ENCODE results near the gene GPR158. TPM values are rescaled to one million over a fixed set of nuclear protein-coding genes. Genes with fewer than 3 reads are reported as not detected.
A peak's percentile ranks its signal among the peaks of the same experiment; 100 is the strongest.

GPR158 gene
- polyA plus RNA-seq = under 1 TPM in 2 of 4 donors, not detected in 2; 0.24 to 0.33 TPM
- long read RNA-seq, donor 1 = 0 reads
- long read RNA-seq, donor 2 = 0 reads
- long read RNA-seq, donor 3 = 0 reads
- long read RNA-seq, donor 4 = 0 reads
- long read RNA-seq, donor 5 = 0 reads
- long read RNA-seq, donor 6 = 0 reads
- long read RNA-seq, donor 7 = 0 reads
- long read RNA-seq, donor 8 = 0 reads
- long read RNA-seq, donor 9 = 0 reads
- long read RNA-seq, donor 10 = 0 reads

GRCh38 chr10:25174461-25175230, at the start of gene GPR158:
Gene GPR158, plus strand, starts transcription at chr10:25175001. Its CDS starts 420 bp downstream, at chr10:25175421.
- DNase-seq (peak; percentile 83 to 95), FAIRE-seq (no peak)
- H3K9me3 ChIP-seq (ENCODE audit: control insufficient read depth in 2 of 2, insufficient read depth in 1 of 2, low read depth in 1 of 2, low read length in 1 of 2) = no peaks in the 10 kb centered on the region
- peak within 1 kb of the TSS in 2 of 3 donors; percentile 41 to 51 for H3K4me3 ChIP-seq (ENCODE audit: low read depth in 1 of 3, low read length in 3 of 3)
- H3K4me1 ChIP-seq (ENCODE audit: control insufficient read depth in 3 of 3, insufficient read depth in 2 of 3, low read depth in 1 of 3, low read length in 2 of 3) = peaks cover 0 to 6% (median 2%) of the 10 kb centered on the region in 3 donors
- WGBS, 3 donors = 1 to 3% (median 3%) methylated on average over 76 to 83 of the region's 83 CpGs
- H3K27me3 ChIP-seq (ENCODE audit: control insufficient read depth in 3 of 3, insufficient read depth in 3 of 3, low read length in 3 of 3) = peaks cover 9 to 40% (median 20%) of the 10 kb centered on the region in 3 donors
- no peak within 1 kb of the TSS for H3K27ac ChIP-seq (ENCODE audit: low read depth in 1 of 3, low read length in 2 of 3)
- no peaks in the 10 kb centered on the region for H3K36me3 ChIP-seq (ENCODE audit: control insufficient read depth in 3 of 3, insufficient read depth in 2 of 3, low read depth in 1 of 3, low read length in 3 of 3)

DNA sequence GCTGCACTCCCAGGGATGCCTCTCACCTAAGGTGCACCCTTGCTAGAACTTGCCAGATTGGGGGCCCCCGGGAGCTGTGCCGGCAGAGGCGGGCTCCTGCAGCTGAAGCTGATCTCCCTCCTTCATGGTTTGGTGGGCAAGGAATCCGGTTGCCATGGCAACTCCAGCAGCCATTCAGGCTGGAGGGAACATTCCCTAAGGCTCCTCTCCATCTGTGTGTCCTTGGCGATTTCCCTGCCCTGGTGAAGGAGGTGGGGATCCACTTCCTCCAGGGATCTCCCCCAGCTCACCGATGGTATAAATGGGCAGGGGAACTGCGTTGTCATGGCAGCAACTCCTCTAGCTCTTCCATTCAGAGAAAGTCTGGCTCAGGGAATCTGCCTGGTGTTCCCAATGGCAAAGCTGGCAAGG, 49.6 kb upstream of the GPR158 start:
- FAIRE-seq (no peak), DNase-seq (no peak)
- H3K4me3 ChIP-seq (ENCODE audit: low read depth in 1 of 3, low read length in 3 of 3) = no peak overlapping the region
- H3K27ac ChIP-seq (ENCODE audit: low read depth in 1 of 3, low read length in 2 of 3) = no peak overlapping the region
- no peaks in the 10 kb centered on the region for H3K4me1 ChIP-seq (ENCODE audit: control insufficient read depth in 3 of 3, insufficient read depth in 2 of 3, low read depth in 1 of 3, low read length in 2 of 3)
- 53 to 66% (median 54%) methylated on average over 7 of the region's 7 CpGs for WGBS, 3 donors
- no peaks in the 10 kb centered on the region for H3K27me3 ChIP-seq (ENCODE audit: control insufficient read depth in 3 of 3, insufficient read depth in 3 of 3, low read length in 3 of 3)
- no peaks in the 10 kb centered on the region for H3K36me3 ChIP-seq (ENCODE audit: control insufficient read depth in 3 of 3, insufficient read depth in 2 of 3, low read depth in 1 of 3, low read length in 3 of 3)
- H3K9me3 ChIP-seq (ENCODE audit: control insufficient read depth in 2 of 2, insufficient read depth in 1 of 2, low read depth in 1 of 2, low read length in 1 of 2) = no peaks in the 10 kb centered on the region

DNA sequence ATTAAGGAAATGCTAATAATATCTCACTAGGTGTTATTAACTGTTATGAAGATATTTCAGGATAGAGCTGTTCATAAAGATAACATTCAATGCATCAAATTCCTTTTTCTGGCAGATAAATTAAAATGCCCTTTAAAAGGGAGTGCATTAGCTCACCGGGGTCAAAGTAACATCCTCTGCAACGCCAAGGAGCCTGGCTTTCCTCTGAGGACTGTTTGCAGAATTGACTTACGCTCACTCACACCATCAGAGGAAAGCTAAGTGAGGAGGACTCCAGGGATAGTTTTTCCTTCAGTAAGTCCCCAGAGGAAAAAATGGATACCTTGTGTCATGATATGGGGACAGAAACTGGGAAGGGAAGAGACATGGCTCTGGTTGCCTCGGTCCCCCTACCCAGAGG, 45.2 kb upstream of the GPR158 start:
- H3K27ac ChIP-seq (ENCODE audit: low read depth in 1 of 3, low read length in 2 of 3) = no peak overlapping the region
- no peaks in the 10 kb centered on the region for H3K4me1 ChIP-seq (ENCODE audit: control insufficient read depth in 3 of 3, insufficient read depth in 2 of 3, low read depth in 1 of 3, low read length in 2 of 3)
- H3K9me3 ChIP-seq (ENCODE audit: control insufficient read depth in 2 of 2, insufficient read depth in 1 of 2, low read depth in 1 of 2, low read length in 1 of 2) = no peaks in the 10 kb centered on the region
- no peaks in the 10 kb centered on the region for H3K36me3 ChIP-seq (ENCODE audit: control insufficient read depth in 3 of 3, insufficient read depth in 2 of 3, low read depth in 1 of 3, low read length in 3 of 3)
- H3K27me3 ChIP-seq (ENCODE audit: control insufficient read depth in 3 of 3, insufficient read depth in 3 of 3, low read length in 3 of 3) = no peaks in the 10 kb centered on the region
- no peak for FAIRE-seq
- no peak for DNase-seq
- 47 to 60% (median 50%) methylated on average over 4 of the region's 4 CpGs for WGBS, 3 donors
- H3K4me3 ChIP-seq (ENCODE audit: low read depth in 1 of 3, low read length in 3 of 3) = no peak overlapping the region

GRCh38 chr10:25130906-25131305, 43.9 kb upstream of the GPR158 start:
- WGBS, 3 donors = 86 to 90% (median 87%) methylated on average over 4 of the region's 4 CpGs
- FAIRE-seq = no peak
- Histone ChIP-seq H3K9me3 (ENCODE audit: control insufficient read depth in 2 of 2, insufficient read depth in 1 of 2, low read depth in 1 of 2, low read length in 1 of 2) (no peaks in the 10 kb centered on the region), H3K27me3 (ENCODE audit: control insufficient read depth in 3 of 3, insufficient read depth in 3 of 3, low read length in 3 of 3) (no peaks in the 10 kb centered on the region), H3K27ac (ENCODE audit: low read depth in 1 of 3, low read length in 2 of 3) (no peak overlapping the region), H3K4me1 (ENCODE audit: control insufficient read depth in 3 of 3, insufficient read depth in 2 of 3, low read depth in 1 of 3, low read length in 2 of 3) (no peaks in the 10 kb centered on the region), H3K4me3 (ENCODE audit: low read depth in 1 of 3, low read length in 3 of 3) (no peak overlapping the region), H3K36me3 (ENCODE audit: control insufficient read depth in 3 of 3, insufficient read depth in 2 of 3, low read depth in 1 of 3, low read length in 3 of 3) (no peaks in the 10 kb centered on the region)
- DNase-seq = no peak

GRCh38 chr10:25142116-25142864, 32.5 kb upstream of the GPR158 start:
- Histone ChIP-seq H3K27ac (ENCODE audit: low read depth in 1 of 3, low read length in 2 of 3) (no peak overlapping the region), H3K4me1 (ENCODE audit: control insufficient read depth in 3 of 3, insufficient read depth in 2 of 3, low read depth in 1 of 3, low read length in 2 of 3) (no peaks in the 10 kb centered on the region)

DNA sequence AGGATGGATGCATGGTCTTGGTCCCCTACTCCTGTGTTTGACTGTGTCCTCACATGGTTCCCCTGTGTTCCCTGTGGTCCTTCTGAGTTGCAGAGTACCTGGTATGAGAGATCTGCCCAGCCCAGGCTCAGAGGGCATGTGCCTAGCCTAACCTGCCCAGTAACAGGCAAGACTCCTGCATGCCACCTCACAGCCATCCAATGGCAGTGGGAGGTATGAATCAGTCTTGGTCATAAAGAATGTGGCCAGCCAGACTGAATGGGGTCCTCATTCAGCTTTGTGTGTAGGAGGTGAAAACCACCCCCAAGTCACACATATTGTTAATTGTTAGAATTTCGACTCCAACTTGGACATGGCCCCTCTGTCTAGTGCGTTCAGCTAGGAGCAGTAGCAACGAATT, 17.2 kb upstream of the GPR158 start:
- no peaks in the 10 kb centered on the region for H3K9me3 ChIP-seq (ENCODE audit: control insufficient read depth in 2 of 2, insufficient read depth in 1 of 2, low read depth in 1 of 2, low read length in 1 of 2)
- H3K4me1 ChIP-seq (ENCODE audit: control insufficient read depth in 3 of 3, insufficient read depth in 2 of 3, low read depth in 1 of 3, low read length in 2 of 3) = no peaks in the 10 kb centered on the region
- H3K27ac ChIP-seq (ENCODE audit: low read depth in 1 of 3, low read length in 2 of 3) = no peak overlapping the region
- DNase-seq = no peak
- no peaks in the 10 kb centered on the region for H3K27me3 ChIP-seq (ENCODE audit: control insufficient read depth in 3 of 3, insufficient read depth in 3 of 3, low read length in 3 of 3)
- no peak for FAIRE-seq
- 69 to 76% (median 73%) methylated on average over 3 of the region's 3 CpGs for WGBS, 3 donors
- no peaks in the 10 kb centered on the region for H3K36me3 ChIP-seq (ENCODE audit: control insufficient read depth in 3 of 3, insufficient read depth in 2 of 3, low read depth in 1 of 3, low read length in 3 of 3)
- no peak overlapping the region for H3K4me3 ChIP-seq (ENCODE audit: low read depth in 1 of 3, low read length in 3 of 3)

More at GRCh38 chr10:25142116-25142864, 32.5 kb upstream of the GPR158 start:
- Histone ChIP-seq H3K9me3 (ENCODE audit: control insufficient read depth in 2 of 2, insufficient read depth in 1 of 2, low read depth in 1 of 2, low read length in 1 of 2) (no peaks in the 10 kb centered on the region), H3K4me3 (ENCODE audit: low read depth in 1 of 3, low read length in 3 of 3) (no peak overlapping the region), H3K36me3 (ENCODE audit: control insufficient read depth in 3 of 3, insufficient read depth in 2 of 3, low read depth in 1 of 3, low read length in 3 of 3) (no peaks in the 10 kb centered on the region), H3K27me3 (ENCODE audit: control insufficient read depth in 3 of 3, insufficient read depth in 3 of 3, low read length in 3 of 3) (no peaks in the 10 kb centered on the region)
- 70 to 74% (median 71%) methylated on average over 12 of the region's 12 CpGs for WGBS, 3 donors
- DNase-seq (no peak), FAIRE-seq (no peak)

- no peaks in the 10 kb centered on the region for H3K36me3 ChIP-seq (ENCODE audit: control insufficient read depth in 3 of 3, insufficient read depth in 2 of 3, low read depth in 1 of 3, low read length in 3 of 3)
- 75 to 84% (median 79%) methylated on average over 2 of the region's 2 CpGs for WGBS, 3 donors
Measured at GRCh38 chr10:25159591-25159990, 15.2 kb upstream of the GPR158 start.

GRCh38 chr10:25162391-25162790, 12.4 kb upstream of the GPR158 start:
- FAIRE-seq = no peak
- H3K27me3 ChIP-seq (ENCODE audit: control insufficient read depth in 3 of 3, insufficient read depth in 3 of 3, low read length in 3 of 3) = no peaks in the 10 kb centered on the region
- no peak overlapping the region for H3K4me3 ChIP-seq (ENCODE audit: low read depth in 1 of 3, low read length in 3 of 3)
- H3K4me1 ChIP-seq (ENCODE audit: control insufficient read depth in 3 of 3, insufficient read depth in 2 of 3, low read depth in 1 of 3, low read length in 2 of 3) = no peaks in the 10 kb centered on the region
- no peak overlapping the region for H3K27ac ChIP-seq (ENCODE audit: low read depth in 1 of 3, low read length in 2 of 3)
- H3K9me3 ChIP-seq (ENCODE audit: control insufficient read depth in 2 of 2, insufficient read depth in 1 of 2, low read depth in 1 of 2, low read length in 1 of 2) = no peaks in the 10 kb centered on the region
- H3K36me3 ChIP-seq (ENCODE audit: control insufficient read depth in 3 of 3, insufficient read depth in 2 of 3, low read depth in 1 of 3, low read length in 3 of 3) = no peaks in the 10 kb centered on the region
- 44 to 70% (median 48%) methylated on average over 2 of the region's 2 CpGs for WGBS, 3 donors
- DNase-seq = no peak

More at GRCh38 chr10:25159591-25159990, 15.2 kb upstream of the GPR158 start:
- H3K9me3 ChIP-seq (ENCODE audit: control insufficient read depth in 2 of 2, insufficient read depth in 1 of 2, low read depth in 1 of 2, low read length in 1 of 2) = no peaks in the 10 kb centered on the region
- H3K4me1 ChIP-seq (ENCODE audit: control insufficient read depth in 3 of 3, insufficient read depth in 2 of 3, low read depth in 1 of 3, low read length in 2 of 3) = no peaks in the 10 kb centered on the region
- no peaks in the 10 kb centered on the region for H3K27me3 ChIP-seq (ENCODE audit: control insufficient read depth in 3 of 3, insufficient read depth in 3 of 3, low read length in 3 of 3)
- no peak for FAIRE-seq
- H3K27ac ChIP-seq (ENCODE audit: low read depth in 1 of 3, low read length in 2 of 3) = no peak overlapping the region
- no peak overlapping the region for H3K4me3 ChIP-seq (ENCODE audit: low read depth in 1 of 3, low read length in 3 of 3)
- DNase-seq = no peak
